Thyroid gland (tissue), 4 donors: ENCODE results near the gene PACRGL.

Source experiments
- CTCF ChIP-seq, 6 experiments: fragments of 200-600 bp in 3 of 6; fragments of 450-650 bp in 3 of 6; sonication (generic) in 3 of 6; IDR thresholded peaks; one replicate each; pipeline ENCODE4 v1.5.1; 2016 to 2019; ENCODE audit warnings: antibody characterized with exemption in 6 of 6, mild to moderate bottlenecking in 2 of 6, inconsistent platforms in 1 of 6, moderate library complexity in 1 of 6
- POLR2A ChIP-seq, 2 donors: fragments of 450-650 bp; IDR thresholded peaks; one replicate each; pipeline ENCODE4 v1.6.1; 2017; ENCODE audit warnings: antibody characterized with exemption in 2 of 2, mild to moderate bottlenecking in 2 of 2, moderate library complexity in 1 of 2

- TF ChIP-seq CTCF (IDR thresholded peaks at IDR 0.05) (no peak), POLR2A (IDR thresholded peaks at IDR 0.05) (no peak)
These were observed 20.3 kb upstream of the PACRGL start for GRCh38 chr4:20679951-20680350.
